Bladder microvascular endothelial cell (primary cell): Measurements from ENCODE around the gene INSIG1. TPM values are rescaled to one million over a fixed set of nuclear protein-coding genes. Genes with fewer than 3 reads are reported as not detected.

Source experiments
- total RNA-seq: library from RNA; depleted of rRNA; stranded (reverse); fragments of >200 nt; gene quantifications from 2 replicates; pipeline ENCODE4 v1.2.3, GENCODE V29; 2014

INSIG1 gene
- total RNA-seq = 31.3 and 44.7 TPM in 2 replicates

GRCh38 chr7:155297517-155298287, at the start of gene INSIG1:
Gene INSIG1 (plus strand): TSS chr7:155297878. CDS start chr7:155298286, 408 bp downstream.

Other genes with a start within 250 kb of the INSIG1 start
- gene HTR5A, start 227.6 kb upstream of the INSIG1 start, total RNA-seq = not detected in 2 replicates
- not detected in 2 replicates for gene EN2, start 160.3 kb downstream of the INSIG1 start, total RNA-seq
- not detected in 2 replicates for gene CNPY1, start 248.7 kb downstream of the INSIG1 start, total RNA-seq